ENCODE results near the gene SPECC1. TPM values are rescaled to one million over a fixed set of nuclear protein-coding genes. Genes with fewer than 3 reads are reported as not detected.

The SPECC1 gene
- total and polyA plus RNA-seq, 8 donors: 6.1 to 38.3 (median 7.1) TPM

- intact Hi-C loops (cut with DNase I): no loop called here
- Histone ChIP-seq H3K36me3 (no peaks in the 10 kb centered on the region), H3K4me1 (no peaks in the 10 kb centered on the region), H3K9me3 (no peaks in the 10 kb centered on the region), H3K27me3 (no peaks in the 10 kb centered on the region), H3K27ac (no peak overlapping the region), H3K4me3 (no peak overlapping the region)
- no peak for TF ChIP-seq CTCF (IDR thresholded peaks at IDR 0.05)
- ATAC-seq (no peak), DNase-seq (no peak)
Measured at GRCh38 chr17:20216853-20217252, 207.7 kb downstream of the SPECC1 start.

- H3K27ac ChIP-seq: no peak overlapping the region
- no peak for TF ChIP-seq CTCF (IDR thresholded peaks at IDR 0.05)
- H3K4me3 ChIP-seq: no peak overlapping the region
- DNase-seq (no peak), ATAC-seq (no peak)
- no peaks in the 10 kb centered on the region for H3K27me3 ChIP-seq
- no peaks in the 10 kb centered on the region for H3K36me3 ChIP-seq
- intact Hi-C loops (cut with DNase I): no loop called here
- no peaks in the 10 kb centered on the region for H3K4me1 ChIP-seq
- H3K9me3 ChIP-seq: no peaks in the 10 kb centered on the region
Measured at GRCh38 chr17:20217677-20218076, 208.5 kb downstream of the SPECC1 start.

- H3K4me3 ChIP-seq: no peak overlapping the region
- no peaks in the 10 kb centered on the region for H3K4me1 ChIP-seq
- intact Hi-C loops (cut with DNase I): no loop called here
- no peak for TF ChIP-seq CTCF (IDR thresholded peaks at IDR 0.05)
- no peaks in the 10 kb centered on the region for H3K27me3 ChIP-seq
- DNase-seq: no peak
- no peaks in the 10 kb centered on the region for H3K9me3 ChIP-seq
- no peaks in the 10 kb centered on the region for H3K36me3 ChIP-seq
- ATAC-seq: no peak
- no peak overlapping the region for H3K27ac ChIP-seq
Measured at GRCh38 chr17:20218272-20218671, 209.1 kb downstream of the SPECC1 start.

- Histone ChIP-seq H3K9me3 (no peaks in the 10 kb centered on the region), H3K27me3 (no peaks in the 10 kb centered on the region), H3K36me3 (no peaks in the 10 kb centered on the region), H3K4me3 (no peak overlapping the region), H3K4me1 (no peaks in the 10 kb centered on the region), H3K27ac (no peak overlapping the region)
- no peak for TF ChIP-seq CTCF (IDR thresholded peaks at IDR 0.05)
- intact Hi-C loops (cut with DNase I): loop anchor here in 1 of 2 donors (10.0 kb wide), 1 partner anchor 99 kb away; no protein-coding TSS in a partner anchor
- ATAC-seq (no peak), DNase-seq (no peak)
Measured at GRCh38 chr17:20223808-20224328, 214.7 kb downstream of the SPECC1 start.

GRCh38 chr17:20224379-20224778 is 215.2 kb downstream of the SPECC1 start:
- no peak for TF ChIP-seq CTCF (IDR thresholded peaks at IDR 0.05)
- intact Hi-C loops (cut with DNase I): loop anchor here in 1 of 2 donors (10.0 kb wide), 1 partner anchor 100 kb away; no protein-coding TSS in a partner anchor

More at GRCh38 chr17:20224379-20224778, 215.2 kb downstream of the SPECC1 start:
- ATAC-seq (no peak), DNase-seq (no peak)
- Histone ChIP-seq H3K27me3 (no peaks in the 10 kb centered on the region), H3K4me3 (no peak overlapping the region), H3K36me3 (no peaks in the 10 kb centered on the region), H3K4me1 (no peaks in the 10 kb centered on the region), H3K27ac (no peak overlapping the region), H3K9me3 (no peaks in the 10 kb centered on the region)
